ENCODE measurements around the gene RAPGEF4. TPM values are rescaled to one million over a fixed set of nuclear protein-coding genes. Genes with fewer than 3 reads are reported as not detected.

The RAPGEF4 gene
- polyA plus RNA-seq, 10 donors = 1.5 to 6.1 (median 3.4) TPM

DNA sequence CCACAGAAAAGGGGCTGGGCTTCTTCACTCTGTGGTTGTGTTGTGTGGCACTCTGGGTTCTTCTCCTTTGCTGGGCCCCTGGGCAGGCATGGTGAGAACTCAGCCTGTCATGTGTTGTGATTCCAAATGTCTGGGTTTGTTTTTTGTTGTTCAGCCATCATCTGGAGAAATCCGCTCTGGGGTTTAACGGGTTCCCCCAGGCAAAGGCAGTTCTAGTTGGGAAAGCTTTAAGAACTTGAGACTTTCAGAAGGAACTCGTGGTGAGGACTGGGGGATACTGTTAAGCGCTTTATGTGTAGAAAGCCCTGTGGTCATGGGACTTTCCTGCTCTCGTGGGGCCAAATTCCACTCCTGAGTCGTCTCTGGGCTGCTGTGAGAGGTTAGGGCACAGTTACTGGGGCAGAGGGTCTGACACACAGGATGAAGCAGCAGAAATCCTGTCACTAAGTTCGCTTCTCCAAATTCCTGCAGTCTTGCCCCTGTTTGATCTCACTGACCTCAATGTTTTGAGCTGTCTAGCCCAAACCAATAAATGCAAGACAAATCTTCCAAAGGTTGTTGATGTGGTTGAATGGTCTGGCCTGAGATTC, 87.7 kb downstream of the RAPGEF4 start:
- no peak for DNase-seq

DNA sequence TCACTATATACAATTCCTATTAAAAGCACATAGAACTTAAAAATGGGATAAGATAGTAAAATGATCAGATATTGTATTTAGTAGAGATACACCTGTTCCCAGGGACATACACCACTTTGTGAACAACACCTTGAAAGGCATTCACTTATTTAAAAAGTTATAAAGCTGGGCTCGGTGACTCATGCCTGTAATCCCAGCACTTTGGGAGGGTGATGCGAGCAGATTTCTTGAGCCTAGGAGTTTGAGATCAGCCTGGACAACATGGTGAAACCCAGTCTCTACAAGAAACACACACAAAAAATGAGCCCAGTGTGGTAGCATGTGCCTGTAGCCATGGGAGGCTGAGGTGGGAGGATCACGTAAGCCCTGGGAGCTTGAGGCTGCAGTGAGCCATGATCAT, 90.9 kb downstream of the RAPGEF4 start:
- DNase-seq = no peak

DNA sequence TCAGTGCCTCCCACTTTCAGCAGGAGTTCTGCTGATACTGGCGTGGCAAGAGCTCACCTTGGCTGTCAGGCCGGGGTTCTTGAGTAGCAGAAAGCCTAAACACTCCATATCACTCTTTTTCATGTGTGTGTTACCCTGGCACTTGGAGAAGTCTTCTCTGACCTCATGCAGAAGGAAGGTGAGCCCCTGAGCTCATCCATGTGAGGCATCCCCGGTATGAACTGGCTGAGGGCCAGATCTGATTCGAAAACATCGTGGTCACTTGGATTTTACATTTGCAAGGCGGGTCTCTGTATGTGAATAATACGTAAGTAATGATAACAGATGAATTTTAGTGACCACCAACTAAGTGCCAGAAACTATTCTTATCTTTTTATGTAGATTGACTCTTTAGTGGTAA, 93.6 kb downstream of the RAPGEF4 start:
- peak in 1 of 3 donors; percentile 83 for DNase-seq

DNA sequence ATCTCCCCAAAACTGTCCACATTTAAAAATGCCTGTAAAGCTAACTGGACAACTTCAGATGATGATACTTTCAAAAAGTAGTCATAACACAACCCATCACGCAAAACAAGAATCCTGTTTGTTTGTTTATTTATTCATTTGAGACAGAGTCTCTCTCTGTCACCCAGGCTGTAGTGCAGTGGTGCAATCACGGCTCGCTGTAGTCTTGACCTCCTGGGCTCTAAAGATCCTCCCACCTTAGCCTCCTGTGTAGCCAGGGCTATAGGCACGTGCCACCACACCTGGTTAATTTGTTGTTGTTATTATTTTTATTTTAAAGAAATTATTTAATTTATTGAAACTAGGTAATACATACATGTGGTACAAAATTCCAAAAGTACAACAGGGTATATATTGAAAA, 94.8 kb downstream of the RAPGEF4 start:
- DNase-seq = no peak

DNA sequence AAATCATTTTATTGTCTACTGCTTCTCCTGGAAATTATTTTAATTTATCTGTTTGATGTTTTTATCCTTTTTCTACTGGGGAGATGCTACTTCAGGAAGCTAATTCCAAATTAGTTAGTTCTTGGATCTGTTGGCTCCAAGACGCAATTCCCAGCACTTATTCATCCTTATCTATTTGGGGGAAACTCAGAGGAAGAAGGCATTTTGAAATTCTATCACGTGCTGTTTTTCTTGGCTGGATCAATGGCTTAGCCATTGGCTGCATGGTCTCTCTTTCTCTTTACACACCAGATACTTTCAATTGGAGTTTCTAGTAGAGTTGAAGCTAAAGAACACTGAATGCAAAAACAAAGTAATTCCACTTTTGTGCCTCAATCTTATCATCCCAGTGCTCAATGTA, 98.3 kb downstream of the RAPGEF4 start:
- DNase-seq = no peak

DNA sequence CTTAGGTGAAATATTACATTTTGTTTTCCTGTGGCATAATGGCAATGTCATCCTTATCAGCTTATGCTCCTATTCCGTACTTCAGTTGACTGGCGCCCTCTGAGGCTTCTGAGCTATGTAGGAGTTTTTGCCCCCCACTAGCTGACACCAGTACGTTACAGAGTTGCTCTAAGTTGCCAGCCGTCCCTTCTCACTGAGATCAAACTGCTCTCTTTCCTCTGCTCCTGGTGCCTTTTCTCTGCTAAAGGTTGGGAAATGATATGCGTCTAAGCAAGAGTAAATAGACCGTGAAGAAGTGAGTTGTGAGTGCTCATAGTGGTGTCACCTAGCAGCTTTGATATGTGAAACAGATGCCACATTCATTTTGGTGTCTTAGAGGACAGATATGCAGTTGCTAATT, 99.2 kb downstream of the RAPGEF4 start:
- no peak for DNase-seq

DNA sequence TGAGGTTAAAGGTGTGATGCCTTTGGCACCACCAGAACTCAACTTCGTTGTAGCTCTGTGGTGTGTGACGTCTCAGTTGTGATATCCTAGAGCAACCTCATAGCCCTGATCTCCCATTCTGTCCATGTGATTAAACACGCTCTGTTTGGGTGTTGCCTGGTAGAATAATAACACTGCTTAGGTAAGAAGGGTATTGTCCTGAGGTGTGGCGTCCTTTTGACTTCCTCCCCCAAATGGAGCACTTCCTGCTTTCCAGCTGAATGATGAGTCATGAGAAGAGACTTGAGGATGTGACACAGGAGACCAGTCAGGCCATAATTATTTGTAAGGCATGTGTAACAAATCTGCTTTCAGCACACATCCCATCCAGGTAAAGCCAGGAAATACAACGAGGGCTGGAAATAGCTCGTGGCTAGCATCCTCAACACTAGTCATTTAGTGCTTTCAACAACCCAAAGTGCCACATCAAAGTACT, 100.7 kb downstream of the RAPGEF4 start:
- peak in 2 of 3 donors; percentile 17 to 55 for DNase-seq

DNA sequence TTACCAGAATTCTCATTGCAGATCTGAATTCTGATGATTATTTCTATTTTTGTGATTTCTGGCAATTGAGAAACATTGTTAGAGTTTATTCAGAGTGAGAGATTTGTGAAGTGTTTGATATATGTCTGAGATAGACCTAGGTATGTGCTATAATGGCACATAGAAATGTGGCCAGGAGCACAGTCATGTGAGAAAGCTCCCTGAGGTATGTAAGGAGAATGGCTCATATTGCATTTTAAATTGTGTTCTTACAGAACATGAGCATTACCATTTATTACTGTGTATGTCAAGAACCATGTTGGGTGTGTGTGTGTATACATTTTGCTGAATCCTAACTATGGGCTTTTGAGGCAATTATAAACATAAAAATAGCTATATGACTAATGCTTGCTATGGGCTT, 101.2 kb downstream of the RAPGEF4 start:
- DNase-seq = no peak

DNA sequence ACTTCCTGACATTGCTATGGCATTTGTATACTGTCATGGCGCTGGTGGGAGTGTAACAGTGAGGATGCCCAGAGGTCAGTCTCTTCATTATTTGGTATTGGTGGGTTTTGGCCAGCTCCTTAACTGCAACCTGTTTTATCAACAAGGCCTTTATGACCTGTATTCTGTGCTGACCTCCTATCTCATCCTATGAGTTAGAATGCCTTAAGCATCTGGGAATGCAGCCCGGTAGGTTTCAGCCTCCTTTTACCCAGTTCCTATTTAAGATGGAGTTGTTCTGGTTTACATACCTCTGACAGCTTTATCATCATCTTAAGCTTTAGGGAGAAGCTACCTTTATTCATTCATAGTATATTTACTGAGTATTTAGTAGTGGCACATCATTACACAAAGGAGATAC, 103.8 kb downstream of the RAPGEF4 start:
- no peak for DNase-seq

DNA sequence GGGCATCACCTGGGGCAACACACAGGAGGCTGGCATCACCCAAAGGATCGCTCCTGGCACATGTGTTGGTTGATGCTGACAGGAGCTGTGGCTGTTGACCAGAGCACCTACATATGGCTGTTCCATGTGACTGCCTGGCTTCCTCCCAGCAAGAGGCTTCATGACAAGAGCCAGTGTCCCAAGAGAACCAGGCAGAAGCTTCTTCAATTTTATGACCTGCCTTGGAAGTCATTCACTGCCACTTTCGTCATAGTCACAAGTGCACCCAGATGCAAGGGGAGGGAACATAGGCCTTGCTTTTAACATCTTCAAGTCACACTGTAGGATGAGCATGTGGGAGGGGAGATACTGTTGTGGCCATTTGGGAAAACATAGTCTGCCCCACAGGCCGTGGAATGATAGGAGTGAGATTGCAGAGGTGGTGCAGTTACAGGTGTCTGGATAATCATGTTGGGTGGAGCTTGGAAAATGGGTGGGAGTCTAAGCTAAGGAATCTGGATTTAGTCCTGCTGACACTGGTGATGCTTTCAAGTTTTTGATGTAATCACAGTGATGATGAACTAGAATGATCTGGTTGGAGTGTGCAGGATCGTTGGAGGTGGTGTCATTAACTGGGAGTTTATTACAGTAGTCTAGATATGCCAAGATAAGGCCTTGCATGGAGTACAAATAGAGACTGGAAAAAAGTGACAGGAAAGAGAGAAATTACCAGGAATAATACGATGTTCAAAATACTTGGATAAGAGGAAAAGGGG, 107.0 kb downstream of the RAPGEF4 start:
- DNase-seq = no peak

DNA sequence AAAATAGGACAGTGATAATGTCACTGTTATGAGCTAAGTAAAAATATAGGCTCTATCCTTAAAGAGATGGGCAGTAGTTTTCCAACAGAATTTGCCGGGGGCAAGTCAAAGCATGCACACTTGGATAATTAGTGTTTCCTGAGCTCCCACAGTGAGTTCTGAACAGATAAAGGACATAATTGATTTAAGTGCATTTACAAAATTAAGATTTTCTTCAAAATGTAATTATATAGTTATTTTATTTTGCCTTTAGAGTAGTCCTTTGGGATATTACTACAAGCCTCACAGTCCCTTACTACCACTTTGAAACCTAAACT, 107.6 kb downstream of the RAPGEF4 start:
- DNase-seq = no peak

DNA sequence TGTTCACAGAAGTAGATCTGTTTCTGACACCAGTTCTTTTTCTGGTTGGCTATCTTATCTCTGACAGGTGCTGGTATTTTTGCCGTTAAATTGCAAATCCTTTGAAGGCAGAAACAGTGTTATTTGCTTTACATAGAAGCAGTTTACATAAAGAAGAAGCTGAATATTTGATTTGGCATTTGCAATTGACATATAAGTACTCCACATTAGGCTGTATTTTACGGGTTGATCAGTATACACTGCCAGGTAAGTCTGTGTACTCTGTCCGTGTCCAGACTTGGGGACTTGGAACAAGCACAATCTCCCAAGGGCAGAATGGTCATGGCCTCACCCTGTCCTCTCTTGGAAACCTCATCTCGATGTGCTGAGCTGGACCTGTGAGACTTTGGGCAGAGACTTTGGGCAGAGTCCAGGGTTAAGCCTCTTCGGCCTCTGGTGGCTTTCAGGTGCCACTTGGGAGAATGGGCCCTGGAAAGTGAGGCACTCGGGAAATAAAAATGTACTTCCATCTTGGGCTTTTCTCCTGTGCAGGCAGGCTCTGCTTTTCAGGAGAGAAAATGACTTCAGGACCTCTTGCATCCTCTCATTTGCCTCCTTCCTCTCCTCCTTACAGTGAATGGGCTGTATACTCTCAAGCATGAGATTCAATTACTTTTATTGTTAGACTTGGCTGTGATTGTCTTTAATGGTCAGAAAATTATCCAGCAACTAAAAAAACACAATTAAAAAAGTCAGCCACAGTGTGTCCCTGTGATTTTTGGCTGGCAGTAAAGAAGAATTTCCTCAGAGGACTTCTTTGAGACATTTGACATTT, 108.5 kb downstream of the RAPGEF4 start:
- DNase-seq = no peak

DNA sequence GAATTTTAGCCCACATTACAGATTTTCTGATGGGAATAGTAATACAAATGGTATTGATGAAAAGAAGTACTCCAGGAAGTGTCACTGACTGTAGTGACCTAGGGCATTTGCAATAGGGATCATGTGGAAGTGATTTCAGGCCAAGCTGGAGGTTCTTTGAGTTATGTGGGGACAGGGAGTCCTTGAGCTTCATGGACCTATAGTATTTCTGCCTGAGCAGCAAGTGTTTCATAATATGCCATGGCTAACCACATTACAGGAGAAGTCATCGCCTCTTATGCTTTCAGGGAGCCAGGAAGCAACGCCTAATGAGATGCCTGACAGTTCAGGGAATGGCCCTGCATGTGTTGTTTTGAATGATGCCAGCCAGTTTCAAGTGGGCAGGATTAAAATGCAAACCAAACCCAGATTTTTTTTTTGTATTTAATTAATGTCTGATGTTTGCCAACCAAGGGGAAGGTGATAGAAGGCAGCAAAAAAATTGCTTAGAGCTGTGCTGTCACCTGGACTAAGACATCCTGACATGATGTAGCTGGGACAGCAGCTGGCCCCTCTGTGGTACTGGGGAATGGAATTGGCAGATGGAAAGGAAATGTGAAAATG, 109.5 kb downstream of the RAPGEF4 start:
- no peak for DNase-seq

DNA sequence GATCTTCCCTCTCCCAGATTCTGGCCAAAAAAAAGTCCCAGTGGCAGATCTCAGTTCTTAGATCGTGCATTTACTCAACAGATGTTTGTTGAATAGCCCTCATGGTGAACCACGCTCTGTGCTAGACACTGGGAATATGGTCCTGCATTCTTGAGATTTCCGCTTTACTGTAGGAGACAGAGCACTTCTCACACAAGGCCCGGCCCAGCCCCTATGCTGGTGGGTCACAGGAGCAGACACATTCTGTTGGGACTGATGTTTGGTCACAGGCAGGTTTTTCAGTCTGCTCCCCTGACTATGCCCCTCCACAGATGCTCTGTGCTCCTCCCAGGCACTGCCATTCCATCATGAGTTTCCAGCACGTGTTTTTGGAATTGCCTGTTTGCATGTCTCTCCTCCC, 110.9 kb downstream of the RAPGEF4 start:
- DNase-seq = no peak

DNA sequence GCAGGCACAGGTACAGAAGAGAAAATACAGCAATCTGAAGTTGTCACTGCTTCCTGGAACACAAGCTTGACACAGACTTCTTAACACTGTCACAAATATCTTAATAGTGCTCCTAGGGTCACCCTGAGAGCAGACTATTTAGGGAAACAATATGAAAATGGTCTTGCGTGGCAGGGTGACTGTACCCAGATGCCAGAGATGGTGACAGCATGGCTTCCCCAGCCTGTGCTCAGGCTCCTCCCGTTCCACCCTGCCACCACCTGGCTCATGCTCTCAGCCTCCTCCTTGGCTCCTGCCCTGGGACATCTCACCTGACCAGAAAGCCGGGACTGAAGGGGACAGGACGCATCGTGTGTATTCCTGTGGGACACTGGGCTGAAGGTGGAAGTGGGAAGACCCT, 111.5 kb downstream of the RAPGEF4 start:
- DNase-seq = no peak

DNA sequence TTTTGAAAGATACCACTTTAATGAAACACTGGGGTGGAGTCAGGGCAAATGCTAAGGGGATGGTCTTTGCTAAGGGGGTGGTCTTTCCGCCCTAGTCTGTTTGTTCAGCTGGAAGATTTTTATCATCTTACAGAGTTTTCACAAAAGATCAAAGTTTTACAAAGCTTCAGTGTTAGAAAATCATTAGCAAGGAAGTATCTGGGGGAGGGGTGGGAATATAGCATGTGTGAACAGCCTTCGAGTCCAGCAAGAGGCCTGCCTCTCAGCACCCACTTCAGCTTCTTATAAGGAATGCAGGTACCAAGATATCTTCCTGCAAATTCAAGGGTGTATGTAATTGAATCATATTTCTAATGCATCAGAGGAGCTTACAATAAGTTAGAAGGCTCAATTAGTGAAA, 112.9 kb downstream of the RAPGEF4 start:
- DNase-seq = no peak

DNA sequence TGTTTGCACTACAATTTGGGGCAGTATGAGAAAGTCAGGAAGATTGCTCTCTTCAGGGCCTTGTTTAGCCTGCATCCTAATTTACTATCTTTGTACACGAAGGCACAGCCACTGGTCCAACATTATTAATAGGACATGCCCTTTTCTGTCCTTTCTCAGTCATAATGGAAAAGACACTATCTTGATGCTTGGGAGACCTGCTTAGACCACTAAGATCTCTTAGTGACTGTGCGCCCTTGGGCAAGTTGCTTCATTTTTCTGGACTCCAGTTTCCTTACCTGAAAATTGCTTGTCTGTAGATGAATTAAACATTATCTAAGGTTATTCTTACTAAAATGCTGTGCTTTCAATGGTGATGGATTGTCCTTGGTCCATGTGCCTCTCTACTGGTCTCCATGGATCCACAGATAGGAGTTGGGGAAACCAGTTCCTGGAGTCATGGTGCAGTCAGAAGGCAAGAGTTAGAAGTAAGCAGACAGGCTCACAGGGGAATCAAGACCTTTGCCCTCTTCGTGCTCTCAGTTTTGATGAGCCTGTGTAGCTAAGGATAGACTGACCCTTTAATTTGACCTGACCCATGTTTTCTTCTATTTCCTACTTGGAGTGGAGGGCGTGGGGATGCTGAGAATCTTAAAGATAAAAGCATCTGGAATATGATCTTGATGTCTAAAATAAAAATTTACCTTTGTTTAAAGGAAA, 114.0 kb downstream of the RAPGEF4 start:
- DNase-seq = no peak

DNA sequence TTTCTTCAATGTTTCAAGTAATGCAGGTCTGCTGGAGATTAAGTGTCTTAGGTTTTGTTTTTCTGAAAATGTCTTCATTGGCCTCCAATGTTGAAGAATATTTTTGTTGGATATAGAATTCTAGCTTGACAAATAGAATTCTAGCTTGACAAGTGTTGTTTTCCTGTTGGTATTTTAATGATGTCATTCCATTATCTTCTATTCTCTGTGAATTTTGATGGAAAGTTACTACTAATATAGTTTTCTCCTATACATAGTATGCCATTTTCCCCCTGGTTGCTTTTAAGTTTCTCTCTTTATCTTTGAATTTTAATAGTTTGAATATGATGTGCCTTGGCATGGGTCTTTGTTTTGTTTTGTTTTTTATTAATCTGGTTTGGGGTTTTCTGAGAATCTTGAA, 119.9 kb downstream of the RAPGEF4 start:
- no peak for DNase-seq

DNA sequence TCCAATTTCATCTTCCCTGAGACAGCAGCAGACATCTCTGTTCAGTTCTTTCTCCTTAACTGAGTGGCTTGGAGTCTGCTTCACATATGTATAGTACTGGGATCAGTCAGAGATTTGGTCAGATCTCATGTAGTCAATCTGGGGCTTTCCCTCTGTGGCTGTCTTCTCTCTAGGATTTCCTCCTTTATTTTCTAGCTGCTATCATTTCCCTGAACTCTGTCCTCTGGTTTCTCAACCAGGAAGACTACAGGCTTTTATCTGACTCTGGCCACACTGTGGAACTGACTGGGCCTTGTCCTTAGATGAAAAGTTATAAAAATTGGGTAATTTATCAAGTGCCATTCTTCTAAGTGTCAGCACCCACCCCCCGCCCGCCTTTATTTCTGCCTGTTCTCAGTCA, 121.0 kb downstream of the RAPGEF4 start:
- DNase-seq = no peak

DNA sequence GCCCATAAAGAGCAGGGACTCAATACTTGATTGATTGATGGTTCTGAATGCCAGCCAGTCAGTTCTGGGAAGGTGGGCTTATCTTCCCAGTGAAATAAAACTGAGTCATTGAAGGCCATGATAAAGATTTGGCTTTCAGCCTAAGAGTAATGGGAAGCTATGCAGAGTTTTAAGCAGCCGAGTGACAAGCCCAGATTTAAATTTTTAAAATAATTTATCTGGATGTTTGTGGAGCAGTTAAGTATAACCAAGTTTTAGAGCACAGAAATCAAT, 122.8 kb downstream of the RAPGEF4 start:
- DNase-seq = no peak

DNA sequence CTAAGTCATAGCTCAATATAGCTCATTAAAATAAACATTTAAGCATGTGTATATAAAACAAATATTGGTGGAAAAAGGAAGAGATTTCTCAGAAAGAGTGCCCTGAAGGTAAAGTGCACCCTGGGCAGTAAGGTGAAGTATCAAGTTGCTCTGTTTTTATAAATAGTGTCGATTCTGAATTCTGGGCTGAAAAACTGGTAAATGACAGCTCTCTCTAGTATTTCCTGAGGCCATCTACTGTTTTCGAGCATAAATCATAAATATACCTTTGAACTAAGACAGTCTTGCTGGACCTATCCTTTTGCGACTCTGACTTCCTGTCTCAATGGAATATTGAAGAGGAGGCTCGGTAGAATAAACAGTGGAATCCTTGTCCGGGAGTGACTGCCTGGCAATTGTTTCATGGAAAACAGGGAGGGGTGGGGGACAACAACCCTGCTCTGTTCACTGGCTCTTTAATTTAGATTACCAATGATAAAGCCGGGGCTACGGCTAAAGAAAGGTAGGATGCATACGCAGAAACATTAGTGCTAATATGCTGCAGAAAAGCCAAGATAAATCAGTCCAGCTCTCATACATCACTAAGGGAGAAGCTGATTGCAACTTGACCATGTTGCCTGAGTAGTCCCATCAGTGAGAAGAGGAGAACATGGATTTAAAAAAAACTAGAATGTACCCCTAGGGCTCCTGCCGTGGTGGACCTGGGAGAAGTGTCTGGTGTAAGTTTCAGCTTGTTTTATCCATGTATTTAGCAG, 124.1 kb downstream of the RAPGEF4 start:
- peak in 1 of 3 donors; percentile 38 for DNase-seq

DNA sequence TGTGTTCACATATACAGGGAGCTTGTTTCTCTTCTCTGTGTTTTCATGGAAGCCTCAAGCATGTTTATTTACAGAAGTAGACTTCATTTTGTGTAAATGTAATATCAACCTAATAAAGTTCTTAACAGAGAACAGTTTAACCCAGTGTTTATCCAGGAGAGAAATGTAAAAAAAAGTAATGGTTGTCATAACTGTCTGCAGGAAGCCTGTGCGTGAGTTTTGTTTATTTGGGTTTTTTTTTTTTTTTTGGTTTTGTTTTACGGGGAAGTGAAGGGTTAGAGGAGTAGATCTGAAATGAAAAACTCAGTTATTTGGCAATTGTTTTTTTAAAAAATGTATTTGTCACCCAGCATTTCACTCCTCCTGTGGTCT, 124.7 kb downstream of the RAPGEF4 start:
- no peak for DNase-seq
